Endothelial cell of umbilical vein (primary cell): ENCODE results near the gene STMP1. TPM values are rescaled to one million over a fixed set of nuclear protein-coding genes. Genes with fewer than 3 reads are reported as not detected.
"Not testable (repeated sequence)": the region's sequence is repeated elsewhere in the genome, so short reads cannot be mapped to it uniquely, and the experiment has no call there.

Source experiments
- BruUV-seq: library from RNA; stranded (reverse); fragments of 400-500 nt; replicated peaks from 2 replicates; lab custom pipeline; 2021; lab: Mats Ljungman, UMichigan
- CTCF ChIA-PET: fragments of 300-600, 350-600 bp; sonication (Branson Sonifier 250); formaldehyde crosslinking; loops from one replicate; lab custom pipeline; 2021; ENCODE audit warnings: antibody characterized with exemption, inconsistent platforms; lab: Charles Lee
- POLR2A ChIA-PET: fragments of 300-600, 350-600 bp; sonication (Branson Sonifier 250); formaldehyde crosslinking; loops from one replicate; lab custom pipeline; 2021; ENCODE audit warnings: antibody characterized with exemption, inconsistent platforms; lab: Charles Lee
- DNase-seq: peaks from one replicate; pipeline ENCODE4 v3.0.0-alpha.2; 2011; ENCODE audit warnings: low read depth, low spot score
- FAIRE-seq: peaks from 2 replicates; lab custom pipeline; 2011; peaks lifted over from hg19 to GRCh38; lab: Jason Lieb, UNC
- H2AFZ ChIP-seq: 2 replicates; pipeline ENCODE4 v1.6.0; 2012; ENCODE audit warnings: low read depth, low read length, control low read depth, inconsistent platforms
- H3K27ac ChIP-seq: 2 replicates; pipeline ENCODE4 v1.5.1; 2011; ENCODE audit warnings: low read depth, mild to moderate bottlenecking, control low read depth, low read length, moderate library complexity; ENCODE audit not compliant: insufficient read depth
- H3K27me3 ChIP-seq, 2 experiments: 2 replicates each; pipeline versions ENCODE4 v1.6.0 to v1.6.1; 2011; ENCODE audit warnings: low read length in 2 of 2, mixed read lengths in 1 of 2; ENCODE audit not compliant: control insufficient read depth in 2 of 2, insufficient read depth in 2 of 2
- H3K36me3 ChIP-seq, 2 experiments: 2 replicates in 1 of 2; 3 replicates in 1 of 2; pipeline ENCODE4 v1.5.1; 2011; ENCODE audit warnings: low read length in 2 of 2, mild to moderate bottlenecking in 1 of 2, moderate library complexity in 1 of 2; ENCODE audit not compliant: control insufficient read depth in 2 of 2, insufficient read depth in 2 of 2; ENCODE audit errors: extremely low read depth in 1 of 2
- H3K4me1 ChIP-seq: 3 replicates; pipeline ENCODE4 v1.5.1; 2011; ENCODE audit warnings: mild to moderate bottlenecking, low read length; ENCODE audit not compliant: control insufficient read depth, insufficient read depth; ENCODE audit errors: extremely low read depth
- H3K4me2 ChIP-seq: 2 replicates; pipeline ENCODE4 v1.6.1; 2011; ENCODE audit warnings: low read length, control low read depth, mixed read lengths; ENCODE audit not compliant: insufficient read depth
- H3K4me3 ChIP-seq, 3 experiments: fragments of 200-600 bp in 1 of 3; sonication (generic), shearing (Covaris generic) in 1 of 3; replicated peaks in 1 of 3; 2 replicates each; pipeline ENCODE4 v1.5.1; 2011 to 2016; ENCODE audit warnings: control low read depth in 3 of 3, low read length in 3 of 3, mild to moderate bottlenecking in 2 of 3, inconsistent platforms in 1 of 3, low read depth in 1 of 3, moderate library complexity in 1 of 3; ENCODE audit not compliant: insufficient read depth in 1 of 3
- H3K79me2 ChIP-seq: 2 replicates; pipeline ENCODE4 v1.6.0; 2012; ENCODE audit warnings: low read length, inconsistent platforms; ENCODE audit not compliant: control insufficient read depth, insufficient read depth
- H3K9ac ChIP-seq: replicated peaks from 2 replicates; pipeline ENCODE3; 2011; ENCODE audit warnings: low read length, control low read depth; ENCODE audit not compliant: insufficient read depth; ENCODE audit errors: extremely low read depth
- H3K9me1 ChIP-seq: replicated peaks from 3 replicates; pipeline ENCODE4 v1.6.0; 2011; ENCODE audit warnings: mild to moderate bottlenecking, low read length; ENCODE audit not compliant: control insufficient read depth, insufficient read depth; ENCODE audit errors: extremely low read depth
- H3K9me3 ChIP-seq: replicated peaks from 2 replicates; pipeline ENCODE4 v1.5.1; 2012; ENCODE audit warnings: low read length, inconsistent platforms; ENCODE audit not compliant: control insufficient read depth, insufficient read depth
- H4K20me1 ChIP-seq: replicated peaks from 2 replicates; pipeline ENCODE3; 2011; ENCODE audit warnings: mild to moderate bottlenecking, low read length; ENCODE audit not compliant: control insufficient read depth, insufficient read depth; ENCODE audit errors: extremely low read depth
- CTCF ChIP-seq, 2 donors: IDR thresholded peaks; 1 replicate in 1 of 2; 2 replicates in 1 of 2; pipeline ENCODE4 v1.5.1; 2011; ENCODE audit warnings: low read length in 2 of 2, mild to moderate bottlenecking in 2 of 2, moderate library complexity in 2 of 2, control low read depth in 1 of 2, inconsistent platforms in 1 of 2, low read depth in 1 of 2; ENCODE audit not compliant: insufficient read depth in 1 of 2; ENCODE audit errors: extremely low read depth in 1 of 2
- EZH2 ChIP-seq: IDR thresholded peaks from 2 replicates; pipeline ENCODE4 v1.6.1; 2012; ENCODE audit warnings: borderline replicate concordance, low read depth, mild to moderate bottlenecking, moderate library complexity, low read length, inconsistent platforms; ENCODE audit not compliant: severe bottlenecking
- FOS ChIP-seq: IDR thresholded peaks from 2 replicates; pipeline ENCODE4 v1.6.1; 2011; ENCODE audit warnings: mild to moderate bottlenecking, low read length, moderate library complexity, borderline replicate concordance; ENCODE audit not compliant: insufficient read depth
- GATA2 ChIP-seq: IDR thresholded peaks from 2 replicates; pipeline ENCODE4 v1.7.0; 2011; ENCODE audit warnings: low read depth, mild to moderate bottlenecking, moderate library complexity, mixed read lengths, low read length; ENCODE audit not compliant: insufficient read length, insufficient read depth
- JUN ChIP-seq: IDR thresholded peaks from 2 replicates; pipeline ENCODE4 v1.6.1; 2011; ENCODE audit warnings: borderline replicate concordance, low read depth; ENCODE audit not compliant: insufficient read length, insufficient read depth
- MYC ChIP-seq: IDR thresholded peaks from one replicate; pipeline ENCODE4 v1.6.1; 2011; ENCODE audit warnings: mild to moderate bottlenecking, low read depth, low read length
- POLR2AphosphoS5 ChIP-seq: IDR thresholded peaks from 2 replicates; pipeline ENCODE4 v1.6.1; 2012; ENCODE audit warnings: low read depth, mild to moderate bottlenecking, control low read depth, low read length, moderate library complexity; ENCODE audit not compliant: insufficient read depth
- dilution Hi-C: fragments of 300-500 bp; cut with MboI; formaldehyde crosslinking; loops from one replicate; pipeline ENCODE4 v1.15.0; 2019; ENCODE audit warnings: low sequenced_read_pairs; ENCODE audit not compliant: extremely low pct_ligation_motif_present
- intact Hi-C: fragments of 100-400 bp; cut with micrococcal nuclease; formaldehyde crosslinking; loops from one replicate; pipeline ENCODE4 v1.10.0; 2022
- polyA plus RNA-seq, 4 experiments: library from polyadenylated mRNA; depleted of rRNA in 3 of 4; stranded (reverse) in 3 of 4; unstranded in 1 of 4; fragments of >200 nt; gene quantifications; 2 replicates each; pipeline versions ENCODE4 v1.2.1 to v1.2.3, GENCODE V29; 2011 to 2012; ENCODE audit warnings: missing spikeins in 1 of 4
- total RNA-seq: library from RNA; stranded (reverse); gene quantifications from 2 replicates; pipeline ENCODE4 v1.2.3, GENCODE V29; 2021
- TF ChIP-seq, protein P1 (sequence below): IDR thresholded peaks from 2 replicates; pipeline ENCODE4 v1.6.1; 2011; ENCODE audit not compliant: insufficient read depth, insufficient read length

STMP1 gene
- total and polyA plus RNA-seq, 2 donors (not counting 3 experiments of a cell fraction or from before 2014, with no cell fraction given) = 17.1 to 31.3 TPM

DNA sequence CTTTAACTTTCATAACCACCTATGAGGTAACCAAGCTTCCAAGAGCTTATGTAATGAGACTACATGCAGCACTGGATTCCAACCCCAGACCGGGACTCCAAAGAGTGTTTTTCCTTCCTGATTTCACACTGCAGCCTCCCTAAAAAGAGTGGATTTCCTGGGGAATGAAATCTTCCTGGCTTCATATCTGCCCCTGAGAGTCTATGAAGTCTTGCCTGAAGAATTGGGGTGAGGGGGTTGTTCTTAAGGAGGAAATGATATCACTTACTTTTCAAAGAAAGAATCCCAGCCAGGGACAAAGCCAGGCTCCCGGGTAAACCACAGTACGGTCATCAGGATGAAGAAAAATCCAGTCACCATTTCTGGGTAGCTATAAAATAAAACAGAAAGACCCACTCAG is 29.7 kb downstream of the STMP1 start:
- BruUV-seq = no TSS peak
- POLR2A ChIA-PET = no interaction called here
- H3K4me3 ChIP-seq = no peak overlapping the region
- peak overlapping the region; percentile 51 for H2AFZ ChIP-seq
- no peaks in the 10 kb centered on the region for H3K9me3 ChIP-seq
- intact Hi-C loops = no loop called here
- H3K27me3 ChIP-seq = no peaks in the 10 kb centered on the region
- H3K9me1 ChIP-seq = no peaks in the 10 kb centered on the region
- H3K79me2 ChIP-seq = no peaks in the 10 kb centered on the region
- no peak for TF ChIP-seq EZH2
- no peak for TF ChIP-seq GATA2
- no peak for TF ChIP-seq FOS
- TF ChIP-seq, protein P1, sequence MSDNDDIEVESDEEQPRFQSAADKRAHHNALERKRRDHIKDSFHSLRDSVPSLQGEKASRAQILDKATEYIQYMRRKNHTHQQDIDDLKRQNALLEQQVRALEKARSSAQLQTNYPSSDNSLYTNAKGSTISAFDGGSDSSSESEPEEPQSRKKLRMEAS = no peak
- no peak for TF ChIP-seq JUN
- TF ChIP-seq MYC = no peak
- TF ChIP-seq CTCF (IDR thresholded peaks at IDR 0.05; ENCODE audit: extremely low read depth in 1 of 2, insufficient read depth in 1 of 2, low read depth in 1 of 2, low read length in 2 of 2) = no peak
- no peak for TF ChIP-seq POLR2AphosphoS5
- DNase-seq = peak; percentile 51
- H3K36me3 ChIP-seq = no peaks in the 10 kb centered on the region
- no peaks in the 10 kb centered on the region for H4K20me1 ChIP-seq
- CTCF ChIA-PET = interaction anchor here (0.6 to 1.8 kb wide), 2 partner anchors 20 to 163 kb away, joined by 3 to 7 read pairs; no protein-coding TSS in a partner anchor
- dilution Hi-C loops = no loop called here
- FAIRE-seq = peak; percentile 53
- H3K27ac ChIP-seq = peak overlapping the region; percentile 85
- peak overlapping the region; percentile 38 for H3K9ac ChIP-seq
- peaks cover 18% of the 10 kb centered on the region for H3K4me1 ChIP-seq
- peak overlapping the region; percentile 30 for H3K4me2 ChIP-seq

- Histone ChIP-seq H3K9ac (peak overlapping the region; percentile 38), H3K27ac (peak overlapping the region; percentile 85), H3K4me2 (peak overlapping the region; percentile 30), H3K4me1 (peaks cover 18% of the 10 kb centered on the region), H2AFZ (peak overlapping the region; percentile 13)
- BruUV-seq, H3K79me2 ChIP-seq, H3K36me3 ChIP-seq, H3K4me3 ChIP-seq, H3K9me3 ChIP-seq, DNase-seq, H3K9me1 ChIP-seq, intact Hi-C loops, H4K20me1 ChIP-seq, H3K27me3 ChIP-seq, dilution Hi-C loops, POLR2A ChIA-PET: not testable (repeated sequence)
- CTCF ChIA-PET = interaction anchor here (1.8 kb wide), 1 partner anchor 20 kb away, joined by 7 read pairs; no protein-coding TSS in a partner anchor
- peak; percentile 64 for FAIRE-seq
These were observed 30.3 kb downstream of the STMP1 start for GRCh38 chr7:135692606-135693005.
